HEK293 (cell line): ENCODE measurements around the gene KXD1.

Source experiments
- KLF16 ChIP-seq: fragments of 450-650 bp; formaldehyde crosslinking; IDR thresholded peaks from 2 replicates; pipeline ENCODE4 v1.5.1; 2017; ENCODE audit warnings: missing biosample characterization, missing genetic modification characterization
- KLF8 ChIP-seq: fragments of 450-650 bp; formaldehyde crosslinking; IDR thresholded peaks from 2 replicates; pipeline ENCODE4 v1.5.1; 2016; ENCODE audit warnings: missing biosample characterization, missing genetic modification characterization
- OVOL3 ChIP-seq: fragments of 450-650 bp; formaldehyde crosslinking; IDR thresholded peaks from 2 replicates; pipeline ENCODE4 v1.5.1; 2016; ENCODE audit warnings: missing biosample characterization, missing genetic modification characterization
- SALL2 ChIP-seq: fragments of 450-650 bp; formaldehyde crosslinking; IDR thresholded peaks from 2 replicates; pipeline ENCODE4 v1.5.0; 2017; ENCODE audit warnings: missing biosample characterization, mild to moderate bottlenecking, missing genetic modification characterization, borderline replicate concordance
- WT1 ChIP-seq: fragments of 450-650 bp; formaldehyde crosslinking; IDR thresholded peaks from 2 replicates; pipeline ENCODE4 v1.5.1; 2016; ENCODE audit warnings: missing biosample characterization, missing genetic modification characterization
- ZNF214 ChIP-seq: fragments of 450-650 bp; formaldehyde crosslinking; IDR thresholded peaks from 2 replicates; pipeline ENCODE4 v1.5.1; 2017; ENCODE audit warnings: missing biosample characterization, mild to moderate bottlenecking, missing genetic modification characterization, borderline replicate concordance
- ZNF311 ChIP-seq: fragments of 450-650 bp; formaldehyde crosslinking; IDR thresholded peaks from 2 replicates; pipeline ENCODE4 v1.5.1; 2017; ENCODE audit warnings: missing biosample characterization, missing genetic modification characterization, borderline replicate concordance
- ZNF341 ChIP-seq: fragments of 450-650 bp; formaldehyde crosslinking; IDR thresholded peaks from 2 replicates; pipeline ENCODE4; 2016; ENCODE audit warnings: low read depth, missing biosample characterization, missing genetic modification characterization
- ZNF549 ChIP-seq: fragments of 450-650 bp; IDR thresholded peaks from 2 replicates; pipeline ENCODE4 v1.5.1; 2018; ENCODE audit warnings: missing biosample characterization, missing genetic modification characterization, mild to moderate bottlenecking, inconsistent platforms, moderate library complexity
- ZNF555 ChIP-seq: fragments of 450-650 bp; formaldehyde crosslinking; conservative IDR thresholded peaks from 2 replicates; pipeline ENCODE4 v1.5.1; 2017; ENCODE audit warnings: missing biosample characterization, mild to moderate bottlenecking, missing genetic modification characterization, inconsistent platforms
- ZNF792 ChIP-seq: fragments of 450-650 bp; formaldehyde crosslinking; IDR thresholded peaks from 2 replicates; pipeline ENCODE4 v1.5.1; 2016; ENCODE audit warnings: missing biosample characterization, missing genetic modification characterization
- TF ChIP-seq, protein P1 (sequence below): fragments of 450-650 bp; formaldehyde crosslinking; IDR thresholded peaks from 2 replicates; pipeline ENCODE4 v1.5.1; 2016; ENCODE audit warnings: missing biosample characterization, missing genetic modification characterization
- TF ChIP-seq, protein P2 (sequence below): fragments of 450-650 bp; formaldehyde crosslinking; IDR thresholded peaks from 2 replicates; pipeline ENCODE4 v1.5.1; 2016; ENCODE audit warnings: missing biosample characterization, missing genetic modification characterization
- TF ChIP-seq, protein P3 (sequence below): fragments of 450-650 bp; formaldehyde crosslinking; conservative IDR thresholded peaks from 2 replicates; pipeline ENCODE4 v1.5.1; 2016; ENCODE audit warnings: low read depth, missing biosample characterization, missing genetic modification characterization
- TF ChIP-seq, protein P4 (sequence below): fragments of 450-650 bp; formaldehyde crosslinking; conservative IDR thresholded peaks from 2 replicates; pipeline ENCODE4 v1.5.1; 2016; ENCODE audit warnings: low read depth, missing biosample characterization, missing genetic modification characterization
- TF ChIP-seq, protein P5 (sequence below): IDR thresholded peaks from 2 replicates; pipeline ENCODE4 v1.6.1; 2011; ENCODE audit warnings: mild to moderate bottlenecking, low read depth, low read length, borderline replicate concordance
- TF ChIP-seq, protein P6 (sequence below): fragments of 450-650 bp; formaldehyde crosslinking; IDR thresholded peaks from 2 replicates; pipeline ENCODE4 v1.5.1; 2016; ENCODE audit warnings: missing biosample characterization, missing genetic modification characterization, low read depth
- TF ChIP-seq, protein P7 (sequence below): fragments of 450-650 bp; formaldehyde crosslinking; IDR thresholded peaks from 2 replicates; pipeline ENCODE4 v1.5.1; 2016; ENCODE audit warnings: missing biosample characterization, missing genetic modification characterization
- TF ChIP-seq, protein P8 (sequence below): fragments of 450-650 bp; formaldehyde crosslinking; IDR thresholded peaks from 2 replicates; pipeline ENCODE4 v1.5.1; 2017; ENCODE audit warnings: missing biosample characterization, missing genetic modification characterization

KXD1 gene

DNA sequence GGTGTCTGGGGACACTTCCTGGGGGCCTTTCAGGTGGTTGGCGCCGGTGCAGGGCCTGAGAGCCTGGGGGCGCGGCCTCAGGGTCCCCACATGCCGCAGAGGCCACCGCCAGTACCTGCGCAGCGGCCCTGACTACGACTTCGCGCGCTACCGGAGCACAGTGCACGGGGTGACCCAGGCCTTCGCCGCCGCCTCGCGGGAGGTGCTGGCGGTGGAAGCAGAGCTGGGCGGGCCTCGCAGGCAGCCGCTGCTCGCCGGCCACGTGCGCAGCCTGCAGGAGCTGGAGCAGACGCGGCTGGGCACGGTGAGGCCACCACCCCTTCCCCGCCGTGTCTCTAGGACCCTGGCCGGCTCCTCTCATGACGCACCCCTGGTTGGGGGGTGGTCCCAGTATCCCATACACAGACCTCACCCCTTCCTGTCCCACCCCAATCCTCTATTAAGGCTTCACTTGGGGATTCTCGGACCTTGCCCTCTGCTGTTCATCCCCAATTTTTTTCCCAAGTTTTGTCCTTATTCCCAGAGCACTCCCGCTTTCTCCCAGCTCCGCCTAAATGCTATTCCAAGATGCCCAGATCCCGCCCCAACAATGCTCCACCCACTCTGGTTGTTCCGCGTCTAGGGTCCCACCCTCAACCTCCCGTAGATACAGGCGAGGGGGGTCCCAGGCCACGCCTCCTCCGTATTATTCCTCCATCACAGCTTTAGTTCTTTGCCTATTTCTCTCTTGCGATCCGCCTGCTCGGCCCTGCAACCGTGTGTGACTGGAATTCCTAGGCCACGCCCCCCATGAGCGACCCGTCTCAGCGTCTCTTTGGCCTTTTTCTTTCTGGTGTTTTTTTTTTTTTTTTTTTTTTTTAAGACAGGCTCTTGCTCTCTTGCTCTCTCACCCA, 32.0 kb downstream of the KXD1 start (continued):
- TF ChIP-seq, protein P1, sequence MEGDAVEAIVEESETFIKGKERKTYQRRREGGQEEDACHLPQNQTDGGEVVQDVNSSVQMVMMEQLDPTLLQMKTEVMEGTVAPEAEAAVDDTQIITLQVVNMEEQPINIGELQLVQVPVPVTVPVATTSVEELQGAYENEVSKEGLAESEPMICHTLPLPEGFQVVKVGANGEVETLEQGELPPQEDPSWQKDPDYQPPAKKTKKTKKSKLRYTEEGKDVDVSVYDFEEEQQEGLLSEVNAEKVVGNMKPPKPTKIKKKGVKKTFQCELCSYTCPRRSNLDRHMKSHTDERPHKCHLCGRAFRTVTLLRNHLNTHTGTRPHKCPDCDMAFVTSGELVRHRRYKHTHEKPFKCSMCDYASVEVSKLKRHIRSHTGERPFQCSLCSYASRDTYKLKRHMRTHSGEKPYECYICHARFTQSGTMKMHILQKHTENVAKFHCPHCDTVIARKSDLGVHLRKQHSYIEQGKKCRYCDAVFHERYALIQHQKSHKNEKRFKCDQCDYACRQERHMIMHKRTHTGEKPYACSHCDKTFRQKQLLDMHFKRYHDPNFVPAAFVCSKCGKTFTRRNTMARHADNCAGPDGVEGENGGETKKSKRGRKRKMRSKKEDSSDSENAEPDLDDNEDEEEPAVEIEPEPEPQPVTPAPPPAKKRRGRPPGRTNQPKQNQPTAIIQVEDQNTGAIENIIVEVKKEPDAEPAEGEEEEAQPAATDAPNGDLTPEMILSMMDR (tag by site-specific recombination) = peak; percentile 81
- TF ChIP-seq SALL2 (tag by site-specific recombination) (no peak), ZNF341 (tag by site-specific recombination) (peak; percentile 96), ZNF792 (tag by site-specific recombination) (no peak), ZNF214 (tag by site-specific recombination) (no peak), ZNF549 (no peak), WT1 (no peak), ZNF311 (tag by site-specific recombination) (no peak), OVOL3 (tag by site-specific recombination) (no peak), KLF8 (tag by site-specific recombination) (peak; percentile 27; the same call in 1 of the 2 replicates), KLF16 (tag by site-specific recombination) (peak; percentile 19; the same call in 1 of the 2 replicates), ZNF555 (tag by site-specific recombination) (no peak)
- TF ChIP-seq, protein P2, sequence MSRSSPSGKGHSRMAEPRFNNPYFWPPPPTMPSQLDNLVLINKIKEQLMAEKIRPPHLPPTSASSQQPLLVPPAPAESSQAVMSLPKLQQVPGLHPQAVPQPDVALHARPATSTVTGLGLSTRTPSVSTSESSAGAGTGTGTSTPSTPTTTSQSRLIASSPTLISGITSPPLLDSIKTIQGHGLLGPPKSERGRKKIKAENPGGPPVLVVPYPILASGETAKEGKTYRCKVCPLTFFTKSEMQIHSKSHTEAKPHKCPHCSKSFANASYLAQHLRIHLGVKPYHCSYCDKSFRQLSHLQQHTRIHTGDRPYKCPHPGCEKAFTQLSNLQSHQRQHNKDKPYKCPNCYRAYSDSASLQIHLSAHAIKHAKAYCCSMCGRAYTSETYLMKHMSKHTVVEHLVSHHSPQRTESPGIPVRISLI (tag by site-specific recombination) = peak; percentile 87; the same call in 1 of the 2 replicates
- TF ChIP-seq, protein P3, sequence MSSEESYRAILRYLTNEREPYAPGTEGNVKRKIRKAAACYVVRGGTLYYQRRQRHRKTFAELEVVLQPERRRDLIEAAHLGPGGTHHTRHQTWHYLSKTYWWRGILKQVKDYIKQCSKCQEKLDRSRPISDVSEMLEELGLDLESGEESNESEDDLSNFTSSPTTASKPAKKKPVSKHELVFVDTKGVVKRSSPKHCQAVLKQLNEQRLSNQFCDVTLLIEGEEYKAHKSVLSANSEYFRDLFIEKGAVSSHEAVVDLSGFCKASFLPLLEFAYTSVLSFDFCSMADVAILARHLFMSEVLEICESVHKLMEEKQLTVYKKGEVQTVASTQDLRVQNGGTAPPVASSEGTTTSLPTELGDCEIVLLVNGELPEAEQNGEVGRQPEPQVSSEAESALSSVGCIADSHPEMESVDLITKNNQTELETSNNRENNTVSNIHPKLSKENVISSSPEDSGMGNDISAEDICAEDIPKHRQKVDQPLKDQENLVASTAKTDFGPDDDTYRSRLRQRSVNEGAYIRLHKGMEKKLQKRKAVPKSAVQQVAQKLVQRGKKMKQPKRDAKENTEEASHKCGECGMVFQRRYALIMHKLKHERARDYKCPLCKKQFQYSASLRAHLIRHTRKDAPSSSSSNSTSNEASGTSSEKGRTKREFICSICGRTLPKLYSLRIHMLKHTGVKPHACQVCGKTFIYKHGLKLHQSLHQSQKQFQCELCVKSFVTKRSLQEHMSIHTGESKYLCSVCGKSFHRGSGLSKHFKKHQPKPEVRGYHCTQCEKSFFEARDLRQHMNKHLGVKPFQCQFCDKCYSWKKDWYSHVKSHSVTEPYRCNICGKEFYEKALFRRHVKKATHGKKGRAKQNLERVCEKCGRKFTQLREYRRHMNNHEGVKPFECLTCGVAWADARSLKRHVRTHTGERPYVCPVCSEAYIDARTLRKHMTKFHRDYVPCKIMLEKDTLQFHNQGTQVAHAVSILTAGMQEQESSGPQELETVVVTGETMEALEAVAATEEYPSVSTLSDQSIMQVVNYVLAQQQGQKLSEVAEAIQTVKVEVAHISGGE (tag by site-specific recombination) = no peak
- TF ChIP-seq, protein P4, sequence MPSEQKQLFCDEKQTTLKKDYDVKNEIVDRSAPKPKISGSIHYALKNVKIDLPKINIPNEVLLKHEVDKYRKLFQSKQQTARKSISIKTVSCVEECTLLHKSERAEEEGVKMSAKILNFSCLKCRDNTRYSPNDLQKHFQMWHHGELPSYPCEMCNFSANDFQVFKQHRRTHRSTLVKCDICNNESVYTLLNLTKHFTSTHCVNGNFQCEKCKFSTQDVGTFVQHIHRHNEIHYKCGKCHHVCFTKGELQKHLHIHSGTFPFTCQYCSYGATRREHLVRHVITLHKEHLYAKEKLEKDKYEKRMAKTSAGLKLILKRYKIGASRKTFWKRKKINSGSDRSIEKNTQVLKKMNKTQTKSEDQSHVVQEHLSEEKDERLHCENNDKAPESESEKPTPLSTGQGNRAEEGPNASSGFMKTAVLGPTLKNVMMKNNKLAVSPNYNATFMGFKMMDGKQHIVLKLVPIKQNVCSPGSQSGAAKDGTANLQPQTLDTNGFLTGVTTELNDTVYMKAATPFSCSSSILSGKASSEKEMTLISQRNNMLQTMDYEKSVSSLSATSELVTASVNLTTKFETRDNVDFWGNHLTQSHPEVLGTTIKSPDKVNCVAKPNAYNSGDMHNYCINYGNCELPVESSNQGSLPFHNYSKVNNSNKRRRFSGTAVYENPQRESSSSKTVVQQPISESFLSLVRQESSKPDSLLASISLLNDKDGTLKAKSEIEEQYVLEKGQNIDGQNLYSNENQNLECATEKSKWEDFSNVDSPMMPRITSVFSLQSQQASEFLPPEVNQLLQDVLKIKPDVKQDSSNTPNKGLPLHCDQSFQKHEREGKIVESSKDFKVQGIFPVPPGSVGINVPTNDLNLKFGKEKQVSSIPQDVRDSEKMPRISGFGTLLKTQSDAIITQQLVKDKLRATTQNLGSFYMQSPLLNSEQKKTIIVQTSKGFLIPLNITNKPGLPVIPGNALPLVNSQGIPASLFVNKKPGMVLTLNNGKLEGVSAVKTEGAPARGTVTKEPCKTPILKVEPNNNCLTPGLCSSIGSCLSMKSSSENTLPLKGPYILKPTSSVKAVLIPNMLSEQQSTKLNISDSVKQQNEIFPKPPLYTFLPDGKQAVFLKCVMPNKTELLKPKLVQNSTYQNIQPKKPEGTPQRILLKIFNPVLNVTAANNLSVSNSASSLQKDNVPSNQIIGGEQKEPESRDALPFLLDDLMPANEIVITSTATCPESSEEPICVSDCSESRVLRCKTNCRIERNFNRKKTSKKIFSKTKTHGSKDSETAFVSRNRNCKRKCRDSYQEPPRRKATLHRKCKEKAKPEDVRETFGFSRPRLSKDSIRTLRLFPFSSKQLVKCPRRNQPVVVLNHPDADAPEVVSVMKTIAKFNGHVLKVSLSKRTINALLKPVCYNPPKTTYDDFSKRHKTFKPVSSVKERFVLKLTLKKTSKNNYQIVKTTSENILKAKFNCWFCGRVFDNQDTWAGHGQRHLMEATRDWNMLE (tag by site-specific recombination) = no peak
- TF ChIP-seq, protein P5, sequence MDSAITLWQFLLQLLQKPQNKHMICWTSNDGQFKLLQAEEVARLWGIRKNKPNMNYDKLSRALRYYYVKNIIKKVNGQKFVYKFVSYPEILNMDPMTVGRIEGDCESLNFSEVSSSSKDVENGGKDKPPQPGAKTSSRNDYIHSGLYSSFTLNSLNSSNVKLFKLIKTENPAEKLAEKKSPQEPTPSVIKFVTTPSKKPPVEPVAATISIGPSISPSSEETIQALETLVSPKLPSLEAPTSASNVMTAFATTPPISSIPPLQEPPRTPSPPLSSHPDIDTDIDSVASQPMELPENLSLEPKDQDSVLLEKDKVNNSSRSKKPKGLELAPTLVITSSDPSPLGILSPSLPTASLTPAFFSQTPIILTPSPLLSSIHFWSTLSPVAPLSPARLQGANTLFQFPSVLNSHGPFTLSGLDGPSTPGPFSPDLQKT = no peak
- TF ChIP-seq, protein P6, sequence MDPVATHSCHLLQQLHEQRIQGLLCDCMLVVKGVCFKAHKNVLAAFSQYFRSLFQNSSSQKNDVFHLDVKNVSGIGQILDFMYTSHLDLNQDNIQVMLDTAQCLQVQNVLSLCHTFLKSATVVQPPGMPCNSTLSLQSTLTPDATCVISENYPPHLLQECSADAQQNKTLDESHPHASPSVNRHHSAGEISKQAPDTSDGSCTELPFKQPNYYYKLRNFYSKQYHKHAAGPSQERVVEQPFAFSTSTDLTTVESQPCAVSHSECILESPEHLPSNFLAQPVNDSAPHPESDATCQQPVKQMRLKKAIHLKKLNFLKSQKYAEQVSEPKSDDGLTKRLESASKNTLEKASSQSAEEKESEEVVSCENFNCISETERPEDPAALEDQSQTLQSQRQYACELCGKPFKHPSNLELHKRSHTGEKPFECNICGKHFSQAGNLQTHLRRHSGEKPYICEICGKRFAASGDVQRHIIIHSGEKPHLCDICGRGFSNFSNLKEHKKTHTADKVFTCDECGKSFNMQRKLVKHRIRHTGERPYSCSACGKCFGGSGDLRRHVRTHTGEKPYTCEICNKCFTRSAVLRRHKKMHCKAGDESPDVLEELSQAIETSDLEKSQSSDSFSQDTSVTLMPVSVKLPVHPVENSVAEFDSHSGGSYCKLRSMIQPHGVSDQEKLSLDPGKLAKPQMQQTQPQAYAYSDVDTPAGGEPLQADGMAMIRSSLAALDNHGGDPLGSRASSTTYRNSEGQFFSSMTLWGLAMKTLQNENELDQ (tag by site-specific recombination) = no peak
- TF ChIP-seq, protein P7, sequence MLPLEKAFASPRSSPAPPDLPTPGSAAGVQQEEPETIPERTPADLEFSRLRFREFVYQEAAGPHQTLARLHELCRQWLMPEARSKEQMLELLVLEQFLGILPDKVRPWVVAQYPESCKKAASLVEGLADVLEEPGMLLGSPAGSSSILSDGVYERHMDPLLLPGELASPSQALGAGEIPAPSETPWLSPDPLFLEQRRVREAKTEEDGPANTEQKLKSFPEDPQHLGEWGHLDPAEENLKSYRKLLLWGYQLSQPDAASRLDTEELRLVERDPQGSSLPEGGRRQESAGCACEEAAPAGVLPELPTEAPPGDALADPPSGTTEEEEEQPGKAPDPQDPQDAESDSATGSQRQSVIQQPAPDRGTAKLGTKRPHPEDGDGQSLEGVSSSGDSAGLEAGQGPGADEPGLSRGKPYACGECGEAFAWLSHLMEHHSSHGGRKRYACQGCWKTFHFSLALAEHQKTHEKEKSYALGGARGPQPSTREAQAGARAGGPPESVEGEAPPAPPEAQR = no peak
- TF ChIP-seq, protein P8, sequence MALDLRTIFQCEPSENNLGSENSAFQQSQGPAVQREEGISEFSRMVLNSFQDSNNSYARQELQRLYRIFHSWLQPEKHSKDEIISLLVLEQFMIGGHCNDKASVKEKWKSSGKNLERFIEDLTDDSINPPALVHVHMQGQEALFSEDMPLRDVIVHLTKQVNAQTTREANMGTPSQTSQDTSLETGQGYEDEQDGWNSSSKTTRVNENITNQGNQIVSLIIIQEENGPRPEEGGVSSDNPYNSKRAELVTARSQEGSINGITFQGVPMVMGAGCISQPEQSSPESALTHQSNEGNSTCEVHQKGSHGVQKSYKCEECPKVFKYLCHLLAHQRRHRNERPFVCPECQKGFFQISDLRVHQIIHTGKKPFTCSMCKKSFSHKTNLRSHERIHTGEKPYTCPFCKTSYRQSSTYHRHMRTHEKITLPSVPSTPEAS (tag by site-specific recombination) = no peak
